ENCODE results near the gene PTPRN. TPM values are rescaled to one million over a fixed set of nuclear protein-coding genes. Genes with fewer than 3 reads are reported as not detected.
A peak's percentile ranks its signal among the peaks of the same experiment; 100 is the strongest.

Gene PTPRN
- total and polyA plus RNA-seq, 3 experiments from 2014 or later = 0.11 TPM; not detected in 2

DNA sequence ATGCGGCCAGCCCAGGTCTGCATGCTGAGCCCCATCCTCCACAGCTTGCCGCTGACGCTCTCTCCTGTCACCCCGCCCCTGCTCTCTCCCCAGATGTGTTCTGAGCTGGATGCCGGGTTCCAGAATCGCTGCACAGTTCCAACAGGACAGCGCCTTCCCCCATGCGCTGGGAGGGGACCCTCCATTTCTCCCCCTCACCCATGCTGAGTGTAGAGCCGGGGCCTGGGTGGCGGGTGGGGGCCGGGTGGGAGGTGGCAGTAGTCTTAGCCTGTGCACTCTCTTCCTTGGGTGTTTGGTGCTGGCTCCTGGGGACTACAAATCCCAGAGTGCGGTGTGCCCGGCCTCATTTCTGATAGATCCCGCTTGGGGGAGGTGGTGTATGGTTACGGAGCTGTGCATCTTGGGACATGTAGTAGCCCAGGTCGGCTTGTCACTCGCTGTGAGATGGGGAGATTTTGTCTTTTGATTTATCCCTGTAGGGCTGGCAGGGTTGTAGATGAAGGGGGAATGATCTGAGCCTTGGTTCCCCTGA, 23.2 kb downstream of the PTPRN start:
- no peaks in the 10 kb centered on the region for H3K27me3 Mint-ChIP-seq
- Histone ChIP-seq H3K27me3 (ENCODE audit: insufficient read depth, low read length, poor library complexity, severe bottlenecking) (no peaks in the 10 kb centered on the region), H3K4me1 (ENCODE audit: insufficient read depth, low read length) (peaks cover 4% of the 10 kb centered on the region), H3K36me3 (ENCODE audit: insufficient read depth, low read length) (peaks cover 25% of the 10 kb centered on the region), H3K9me3 (ENCODE audit: low read length) (no peaks in the 10 kb centered on the region), H3K27ac (ENCODE audit: low read depth, low read length) (no peak overlapping the region), H3K4me3 (ENCODE audit: low read length) (no peak overlapping the region)
- CTCF ChIA-PET = interaction anchor here (14.9 kb wide), 1 partner anchor 7 kb away, joined by 258 read pairs; no protein-coding TSS in a partner anchor
- DNase-seq = no peak
- H3K27ac Mint-ChIP-seq = peak overlapping the region in 4 of 8 donors; percentile 17 to 77 (median 57)
- peaks cover 8 to 28% (median 10%) of the 10 kb centered on the region in 3 donors for H3K4me1 Mint-ChIP-seq
- POLR2A ChIA-PET = interaction anchor here (1.3 kb wide), 1 partner anchor 8 kb away, joined by 4 read pairs; no protein-coding TSS in a partner anchor
- peaks cover 8 to 56% (median 12%) of the 10 kb centered on the region in 3 donors for H3K36me3 Mint-ChIP-seq
- no peaks in the 10 kb centered on the region for H3K9me3 Mint-ChIP-seq
- H3K4me3 Mint-ChIP-seq = no peak overlapping the region

DNA sequence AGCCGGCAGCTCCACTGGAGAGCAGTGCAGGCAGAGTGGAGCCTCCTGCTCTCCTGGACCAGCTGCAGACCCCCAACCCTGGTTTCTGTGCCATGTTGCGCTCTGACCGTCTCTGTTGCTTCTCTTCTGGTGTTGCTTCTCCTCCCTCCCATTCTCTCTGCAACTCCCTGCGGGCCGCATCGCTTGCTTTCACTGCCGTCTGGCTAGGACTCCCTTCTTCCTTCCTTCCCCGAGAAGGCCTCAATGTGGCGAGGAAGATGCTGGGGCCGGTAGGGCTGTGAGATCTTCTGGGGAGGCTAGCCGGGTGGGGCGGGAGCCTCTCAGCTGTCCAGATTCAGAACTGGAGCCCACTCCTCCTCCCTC, 23.8 kb downstream of the PTPRN start:
- no peaks in the 10 kb centered on the region for H3K27me3 ChIP-seq (ENCODE audit: insufficient read depth, low read length, poor library complexity, severe bottlenecking)

DNA sequence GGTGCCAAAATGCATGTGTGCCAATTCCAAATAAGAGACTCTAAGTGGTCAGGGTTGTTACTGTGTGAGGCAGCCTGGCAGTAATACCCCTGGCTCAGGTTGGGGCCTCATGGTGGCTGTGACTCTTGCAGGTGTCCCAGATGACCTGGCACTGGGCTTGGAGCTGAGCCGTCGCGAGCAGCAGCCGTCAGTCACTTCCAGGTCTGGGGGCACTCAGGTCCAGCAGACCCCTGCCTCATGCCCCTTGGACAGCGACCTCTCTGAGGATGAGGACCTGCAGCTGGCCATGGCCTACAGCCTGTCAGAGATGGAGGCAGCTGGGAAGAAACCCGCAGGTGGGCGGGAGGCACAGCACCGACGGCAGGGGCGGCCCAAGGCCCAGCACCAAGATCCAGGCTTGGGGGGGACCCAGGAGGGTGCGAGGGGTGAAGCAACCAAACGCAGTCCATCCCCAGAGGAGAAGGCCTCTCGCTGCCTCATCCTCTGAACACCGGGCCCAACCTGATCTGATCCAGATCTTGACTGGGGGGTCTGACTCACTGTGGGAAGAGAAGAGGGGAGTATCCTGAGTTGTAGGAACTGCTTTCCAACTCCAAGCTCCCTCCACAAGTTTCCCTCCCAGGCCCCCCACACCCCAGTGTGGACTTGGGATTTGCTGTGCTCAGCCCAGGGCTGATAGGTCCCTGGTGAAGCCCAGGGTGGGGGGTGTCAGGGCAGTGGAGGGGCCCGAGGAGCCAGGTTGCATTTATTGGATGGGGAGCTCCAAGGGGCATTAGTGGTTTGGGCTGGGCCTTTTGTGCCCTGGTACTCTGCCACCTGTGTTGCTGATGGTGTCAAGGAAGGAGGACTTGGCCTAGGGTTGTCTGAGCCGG, 24.5 kb downstream of the PTPRN start:
- peaks cover 15 to 40% (median 19%) of the 10 kb centered on the region in 3 donors for H3K4me1 Mint-ChIP-seq
- H3K27ac Mint-ChIP-seq = peak overlapping the region in 4 of 8 donors; percentile 10 to 88 (median 61)
- no peak for DNase-seq
- ChIA-PET CTCF (interaction anchor here (14.9 kb wide), 1 partner anchor 8 kb away, joined by 258 read pairs; no protein-coding TSS in a partner anchor), POLR2A (interaction anchor here (1.1 to 1.3 kb wide), 2 partner anchors 10 to 29 kb away, joined by 3 to 4 read pairs; no protein-coding TSS in a partner anchor)
- no peaks in the 10 kb centered on the region for H3K9me3 Mint-ChIP-seq
- Histone ChIP-seq H3K4me1 (ENCODE audit: insufficient read depth, low read length) (peaks cover 15% of the 10 kb centered on the region), H3K27ac (ENCODE audit: low read depth, low read length) (no peak overlapping the region), H3K4me3 (ENCODE audit: low read length) (no peak overlapping the region), H3K36me3 (ENCODE audit: insufficient read depth, low read length) (peaks cover 30% of the 10 kb centered on the region), H3K27me3 (ENCODE audit: insufficient read depth, low read length, poor library complexity, severe bottlenecking) (no peaks in the 10 kb centered on the region), H3K9me3 (ENCODE audit: low read length) (no peaks in the 10 kb centered on the region)
- H3K36me3 Mint-ChIP-seq = peaks cover 8 to 67% (median 12%) of the 10 kb centered on the region in 3 donors
- H3K4me3 Mint-ChIP-seq = no peak overlapping the region
- H3K27me3 Mint-ChIP-seq = no peaks in the 10 kb centered on the region

More for the DNA sequence above, 23.8 kb downstream of the PTPRN start:
- ChIA-PET POLR2A (interaction anchor here (1.3 kb wide), 1 partner anchor 9 kb away, joined by 4 read pairs; no protein-coding TSS in a partner anchor), CTCF (interaction anchor here (14.9 kb wide), 1 partner anchor 7 kb away, joined by 258 read pairs; no protein-coding TSS in a partner anchor)
- Mint-ChIP-seq H3K9me3 (no peaks in the 10 kb centered on the region), H3K36me3 (peaks cover 8 to 62% (median 12%) of the 10 kb centered on the region in 3 donors), H3K27ac (peak overlapping the region in 3 of 8 donors; percentile 74 to 83 (median 75)), H3K27me3 (no peaks in the 10 kb centered on the region), H3K4me1 (peaks cover 9 to 34% (median 13%) of the 10 kb centered on the region in 3 donors), H3K4me3 (no peak overlapping the region)
- no peaks in the 10 kb centered on the region for H3K9me3 ChIP-seq (ENCODE audit: low read length)
- H3K36me3 ChIP-seq (ENCODE audit: insufficient read depth, low read length) = peaks cover 30% of the 10 kb centered on the region
- no peak overlapping the region for H3K4me3 ChIP-seq (ENCODE audit: low read length)
- H3K4me1 ChIP-seq (ENCODE audit: insufficient read depth, low read length) = peaks cover 9% of the 10 kb centered on the region
- DNase-seq = no peak
- H3K27ac ChIP-seq (ENCODE audit: low read depth, low read length) = no peak overlapping the region

DNA sequence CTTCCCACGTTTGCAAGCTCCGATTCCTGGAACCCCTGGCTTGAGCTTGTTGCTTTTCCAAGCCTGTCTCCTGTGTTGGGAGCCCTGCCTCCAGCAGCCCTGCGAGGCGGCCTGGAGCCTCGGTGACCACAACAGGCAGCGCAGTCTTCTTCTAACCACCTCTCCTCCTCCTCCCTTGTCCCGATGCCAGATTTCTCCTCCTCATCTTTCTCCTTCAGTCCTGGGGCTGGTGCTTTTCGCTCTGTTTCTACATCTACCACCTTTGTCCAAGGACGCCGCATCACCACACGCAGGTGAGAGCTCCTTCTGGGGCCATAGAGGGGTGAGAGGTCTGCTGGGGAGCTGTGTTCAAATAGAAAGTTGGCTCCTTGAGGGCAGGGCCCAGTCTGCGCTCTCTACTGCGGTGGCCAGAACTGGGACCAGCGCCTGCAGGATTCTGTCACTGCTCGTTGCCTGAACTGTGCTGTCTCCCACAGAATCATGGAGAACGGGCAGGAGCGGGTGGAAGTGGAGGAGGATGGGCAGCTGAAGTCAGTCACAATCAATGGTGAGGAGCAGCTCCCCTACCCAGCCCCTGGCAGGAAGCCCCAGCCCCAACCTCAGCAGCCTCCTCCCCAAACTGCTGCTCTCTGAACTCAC, 26.1 kb downstream of the PTPRN start:
- Histone ChIP-seq H3K9me3 (ENCODE audit: low read length) (no peaks in the 10 kb centered on the region), H3K36me3 (ENCODE audit: insufficient read depth, low read length) (peaks cover 30% of the 10 kb centered on the region), H3K4me3 (ENCODE audit: low read length) (no peak overlapping the region), H3K27ac (ENCODE audit: low read depth, low read length) (no peak overlapping the region), H3K27me3 (ENCODE audit: insufficient read depth, low read length, poor library complexity, severe bottlenecking) (no peaks in the 10 kb centered on the region), H3K4me1 (ENCODE audit: insufficient read depth, low read length) (peaks cover 24% of the 10 kb centered on the region)
- Mint-ChIP-seq H3K36me3 (peaks cover 8 to 69% (median 12%) of the 10 kb centered on the region in 3 donors), H3K27me3 (no peaks in the 10 kb centered on the region), H3K27ac (peak overlapping the region in 7 of 8 donors; percentile 59 to 99 (median 93)), H3K9me3 (no peaks in the 10 kb centered on the region), H3K4me1 (peaks cover 27 to 53% (median 31%) of the 10 kb centered on the region in 3 donors), H3K4me3 (peak overlapping the region in 1 of 7 donors; percentile 68)
- CTCF ChIA-PET = interaction anchor here (10.1 to 14.9 kb wide), 2 partner anchors 9 to 30 kb away, joined by 136 to 258 read pairs; partner anchors contain the start of genes TUBA4A and TUBA4B
- no peak for DNase-seq
- POLR2A ChIA-PET = interaction anchor here (0.6 to 2.7 kb wide), 5 partner anchors 27 to 113 kb away, joined by 3 to 9 read pairs (median 3); partner anchors contain the start of genes ANKZF1 and CNPPD1

GRCh38 chr2:219282375-219282774, 26.8 kb downstream of the PTPRN start:
- Mint-ChIP-seq H3K27me3 (no peaks in the 10 kb centered on the region), H3K27ac (peak overlapping the region in 7 of 8 donors; percentile 80 to 99 (median 93)), H3K36me3 (peaks cover 8 to 69% (median 12%) of the 10 kb centered on the region in 3 donors), H3K4me3 (peak overlapping the region in 2 of 7 donors; percentile 7 to 68), H3K4me1 (peaks cover 34 to 60% (median 37%) of the 10 kb centered on the region in 3 donors), H3K9me3 (no peaks in the 10 kb centered on the region)
- H3K9me3 ChIP-seq (ENCODE audit: low read length) = no peaks in the 10 kb centered on the region
- peaks cover 30% of the 10 kb centered on the region for H3K36me3 ChIP-seq (ENCODE audit: insufficient read depth, low read length)
- DNase-seq = no peak
- ChIA-PET POLR2A (interaction anchor here (1.0 to 2.7 kb wide), 3 partner anchors 35 to 106 kb away, joined by 3 to 9 read pairs (median 3); partner anchors contain the start of genes ANKZF1 and CNPPD1), CTCF (interaction anchor here (1.4 to 14.9 kb wide), 3 partner anchors 10 to 53 kb away, joined by 4 to 258 read pairs (median 136); partner anchors contain the start of genes ANKZF1, ATG9A, TUBA4A and TUBA4B)
- H3K27me3 ChIP-seq (ENCODE audit: insufficient read depth, low read length, poor library complexity, severe bottlenecking) = no peaks in the 10 kb centered on the region
- no peak overlapping the region for H3K4me3 ChIP-seq (ENCODE audit: low read length)
- peaks cover 31% of the 10 kb centered on the region for H3K4me1 ChIP-seq (ENCODE audit: insufficient read depth, low read length)
- no peak overlapping the region for H3K27ac ChIP-seq (ENCODE audit: low read depth, low read length)

- peak overlapping the region; percentile 7 to 100 (median 100) for H3K27ac Mint-ChIP-seq
- H3K36me3 ChIP-seq (ENCODE audit: insufficient read depth, low read length) = peaks cover 30% of the 10 kb centered on the region
- no peak for DNase-seq
- H3K9me3 ChIP-seq (ENCODE audit: low read length) = no peaks in the 10 kb centered on the region
- H3K36me3 Mint-ChIP-seq = peaks cover 8 to 66% (median 12%) of the 10 kb centered on the region in 3 donors
- POLR2A ChIA-PET = interaction anchor here (1.4 to 2.7 kb wide), 2 partner anchors 52 to 105 kb away, joined by 3 to 9 read pairs; partner anchors contain the start of genes ANKZF1 and CNPPD1
- no peaks in the 10 kb centered on the region for H3K27me3 Mint-ChIP-seq
- peak overlapping the region in 1 of 7 donors; percentile 43 for H3K4me3 Mint-ChIP-seq
- H3K27ac ChIP-seq (ENCODE audit: low read depth, low read length) = no peak overlapping the region
- no peaks in the 10 kb centered on the region for H3K9me3 Mint-ChIP-seq
- no peak overlapping the region for H3K4me3 ChIP-seq (ENCODE audit: low read length)
- CTCF ChIA-PET = interaction anchor here (1.1 to 14.9 kb wide), 6 partner anchors 11 to 260 kb away, joined by 3 to 258 read pairs (median 18); partner anchors contain the start of genes ANKZF1, ATG9A, TUBA4A and TUBA4B
- H3K27me3 ChIP-seq (ENCODE audit: insufficient read depth, low read length, poor library complexity, severe bottlenecking) = no peaks in the 10 kb centered on the region
- peaks cover 35 to 63% (median 41%) of the 10 kb centered on the region in 3 donors for H3K4me1 Mint-ChIP-seq
- H3K4me1 ChIP-seq (ENCODE audit: insufficient read depth, low read length) = peaks cover 32% of the 10 kb centered on the region
Observed at GRCh38 chr2:219281588-219281987, 27.6 kb downstream of the PTPRN start.

DNA sequence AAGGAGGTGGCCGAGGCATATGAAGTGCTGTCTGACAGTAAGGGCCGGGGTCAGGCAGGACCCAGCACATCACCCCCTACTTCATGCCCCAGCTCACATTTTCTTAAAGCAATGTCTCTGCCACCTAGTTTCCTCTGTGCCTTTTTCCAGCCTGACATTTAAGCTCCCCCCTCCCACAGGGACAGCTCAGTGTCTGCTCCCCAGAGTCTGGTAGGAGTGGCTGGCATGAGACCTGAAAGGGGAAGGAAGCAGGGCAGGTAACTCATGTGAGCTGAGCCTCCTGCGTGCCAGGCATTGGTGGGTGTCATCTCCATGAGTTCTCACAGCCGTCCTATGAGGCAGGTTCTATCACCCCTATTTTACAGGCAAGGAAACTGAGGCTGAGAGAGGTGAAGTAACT, 28.6 kb downstream of the PTPRN start:
- Mint-ChIP-seq H3K4me3 (peak overlapping the region in 6 of 7 donors; percentile 89 to 98 (median 94)), H3K27me3 (no peaks in the 10 kb centered on the region), H3K36me3 (peaks cover 8 to 60% (median 12%) of the 10 kb centered on the region in 3 donors), H3K27ac (peak overlapping the region; percentile 97 to 100 (median 100)), H3K9me3 (no peaks in the 10 kb centered on the region), H3K4me1 (peaks cover 33 to 57% (median 41%) of the 10 kb centered on the region in 3 donors)
- Histone ChIP-seq H3K4me3 (ENCODE audit: low read length) (no peak overlapping the region), H3K27me3 (ENCODE audit: insufficient read depth, low read length, poor library complexity, severe bottlenecking) (no peaks in the 10 kb centered on the region), H3K27ac (ENCODE audit: low read depth, low read length) (peak overlapping the region; percentile 99), H3K36me3 (ENCODE audit: insufficient read depth, low read length) (peaks cover 30% of the 10 kb centered on the region), H3K4me1 (ENCODE audit: insufficient read depth, low read length) (peaks cover 32% of the 10 kb centered on the region), H3K9me3 (ENCODE audit: low read length) (no peaks in the 10 kb centered on the region)
- ChIA-PET CTCF (interaction anchor here (0.6 to 14.9 kb wide), 8 partner anchors 12 to 322 kb away, joined by 3 to 258 read pairs (median 4); partner anchors contain the start of genes GLB1L, NHEJ1, STK16 and TUBA4A), POLR2A (interaction anchor here (1.6 to 4.4 kb wide), 3 partner anchors 11 to 104 kb away, joined by 4 to 47 read pairs (median 9); partner anchors contain the start of gene CNPPD1)
- DNase-seq = no peak

Measured in CD8-positive, alpha-beta memory T cell (primary cell).